ENCODE data around the gene ADD2.
"Not testable (repeated sequence)": the region's sequence is repeated elsewhere in the genome, so short reads cannot be mapped to it uniquely, and the experiment has no call there.

The ADD2 gene

DNA sequence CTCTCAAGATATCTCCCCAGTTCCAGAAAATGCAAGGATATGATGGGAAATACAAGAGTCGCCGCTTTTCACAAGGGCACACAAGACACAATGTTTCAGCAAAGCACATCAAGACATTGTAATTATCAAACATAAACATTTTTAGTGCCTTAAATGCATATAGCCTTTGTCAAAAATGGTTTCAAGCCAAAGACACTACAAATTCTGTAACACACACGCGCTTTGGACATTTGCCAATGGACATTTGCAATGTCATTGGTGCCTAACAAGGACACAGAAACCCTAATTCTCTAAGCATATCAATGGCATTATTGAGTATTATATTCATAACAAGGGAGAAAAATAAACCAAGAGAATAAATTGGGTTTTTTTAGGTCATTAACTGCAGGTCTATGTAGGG, 16.1 kb downstream of the ADD2 start:
- no peak for DNase-seq (ENCODE audit: low read depth in 2 of 2)

DNA sequence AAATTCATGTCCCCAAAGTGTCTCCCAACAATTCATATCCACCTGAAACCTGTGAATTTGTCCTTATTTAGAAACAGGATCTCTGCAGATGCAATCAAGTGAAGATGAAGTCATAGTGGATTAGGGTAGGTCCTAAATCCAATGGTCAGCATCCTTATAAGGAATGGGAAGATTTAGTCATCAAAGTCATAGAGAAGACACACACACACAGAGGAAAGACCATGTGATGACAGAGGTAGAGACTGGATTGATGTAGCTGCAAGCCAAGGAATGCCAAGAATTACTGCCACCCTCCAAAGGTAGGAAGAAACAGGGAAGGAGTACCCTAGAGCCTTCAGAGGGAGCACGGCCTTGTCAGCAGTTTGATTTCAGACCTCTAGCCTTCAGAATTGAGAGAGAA, 17.7 kb downstream of the ADD2 start:
- no peak for DNase-seq (ENCODE audit: low read depth in 2 of 2)

DNA sequence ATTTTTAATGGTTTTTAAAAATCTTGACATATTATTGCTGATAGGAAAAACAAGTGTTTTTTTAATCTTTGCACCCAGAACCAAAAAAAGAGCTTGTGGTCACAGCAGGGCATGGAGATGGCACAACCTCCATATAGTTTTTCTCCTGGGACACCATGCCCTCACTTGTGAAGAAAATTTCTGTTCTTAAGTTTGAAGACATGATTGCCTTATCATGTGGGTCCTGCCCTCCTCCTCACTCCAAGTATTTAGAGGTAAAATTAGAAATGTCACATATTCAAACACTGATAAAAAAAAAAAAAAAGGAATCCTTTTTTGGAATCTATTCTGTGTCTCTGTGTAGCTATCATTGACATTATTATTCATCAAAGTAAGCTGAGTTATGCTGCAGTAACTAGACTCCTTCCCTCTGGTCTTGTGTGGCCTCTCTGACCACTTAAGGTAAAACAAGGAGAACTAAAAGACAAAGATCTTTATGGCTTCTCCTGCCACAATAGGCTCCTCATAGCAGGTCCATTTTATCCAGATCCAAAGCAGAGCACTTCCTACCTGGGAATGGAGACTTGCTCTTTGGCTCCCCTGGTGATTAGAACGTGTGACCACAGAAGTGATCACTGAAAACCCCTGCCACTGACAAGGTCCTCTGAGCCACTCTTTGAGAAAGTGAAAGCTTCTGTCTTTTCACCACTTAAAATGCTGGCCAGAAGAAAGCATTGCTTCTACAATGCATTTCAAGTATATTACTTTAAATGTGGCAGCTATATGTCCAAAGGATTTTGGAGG, 19.8 kb downstream of the ADD2 start:
- no peak for DNase-seq (ENCODE audit: low read depth in 2 of 2)

DNA sequence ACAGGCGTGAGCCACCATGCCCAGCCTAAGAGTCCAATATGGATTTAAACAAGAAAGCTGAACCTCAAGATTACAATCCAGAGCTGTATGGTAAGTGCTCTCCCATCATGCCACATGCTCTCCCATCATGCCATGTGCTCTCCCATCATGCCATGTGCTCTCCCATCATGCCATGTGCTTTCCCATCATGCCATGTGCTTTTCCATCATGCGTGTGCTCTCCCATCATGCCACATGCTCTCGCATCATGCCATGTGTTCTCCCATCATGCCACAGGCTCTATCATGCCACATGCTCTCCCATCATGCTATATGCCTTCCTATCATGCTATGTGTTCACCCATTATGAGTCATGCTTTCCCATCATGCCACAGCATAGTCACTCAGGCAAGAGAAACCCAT, 20.7 kb downstream of the ADD2 start:
- DNase-seq (ENCODE audit: low read depth in 2 of 2), result no peak

DNA sequence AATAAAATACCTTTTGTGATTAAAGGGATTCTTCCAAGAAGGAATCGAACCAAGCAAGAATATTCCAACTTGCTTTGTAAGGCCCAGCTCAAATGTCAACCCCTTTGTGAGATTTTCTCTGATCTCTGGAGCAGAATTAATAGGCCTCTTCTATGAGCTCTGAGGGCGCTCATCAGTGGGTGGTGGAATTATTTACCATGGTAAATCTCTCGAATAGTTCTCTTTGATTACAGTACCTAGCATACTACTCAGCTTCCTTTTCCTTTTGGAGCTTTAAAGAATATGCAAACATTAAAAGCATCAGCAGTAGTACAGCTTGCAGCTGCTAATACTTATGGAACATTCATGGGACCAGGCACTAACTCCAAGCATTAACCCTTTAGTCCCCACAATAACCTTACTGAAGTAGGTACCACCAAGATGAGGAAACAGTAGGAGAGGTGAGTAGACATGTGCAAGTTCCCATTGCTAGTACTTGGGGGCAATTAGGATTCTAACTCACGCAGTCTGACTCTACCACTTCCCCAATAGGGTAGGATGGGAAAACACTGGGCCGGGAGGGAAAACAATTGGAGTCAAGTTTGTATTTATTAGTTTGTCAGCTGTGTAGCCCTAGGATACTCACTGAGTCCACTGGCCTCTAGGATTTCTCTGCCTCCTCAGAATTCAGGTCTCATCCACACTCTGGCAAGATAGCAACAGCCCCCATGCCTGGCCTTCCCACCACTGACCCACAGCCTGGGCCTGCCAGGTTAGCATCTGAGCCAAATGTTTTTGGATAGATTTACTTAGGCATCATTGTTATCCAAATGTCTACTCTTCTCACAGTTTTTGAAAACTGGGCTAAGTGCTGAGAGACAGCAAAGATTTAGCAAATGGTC, 21.7 kb downstream of the ADD2 start:
- no peak for DNase-seq (ENCODE audit: low read depth in 2 of 2)

DNA sequence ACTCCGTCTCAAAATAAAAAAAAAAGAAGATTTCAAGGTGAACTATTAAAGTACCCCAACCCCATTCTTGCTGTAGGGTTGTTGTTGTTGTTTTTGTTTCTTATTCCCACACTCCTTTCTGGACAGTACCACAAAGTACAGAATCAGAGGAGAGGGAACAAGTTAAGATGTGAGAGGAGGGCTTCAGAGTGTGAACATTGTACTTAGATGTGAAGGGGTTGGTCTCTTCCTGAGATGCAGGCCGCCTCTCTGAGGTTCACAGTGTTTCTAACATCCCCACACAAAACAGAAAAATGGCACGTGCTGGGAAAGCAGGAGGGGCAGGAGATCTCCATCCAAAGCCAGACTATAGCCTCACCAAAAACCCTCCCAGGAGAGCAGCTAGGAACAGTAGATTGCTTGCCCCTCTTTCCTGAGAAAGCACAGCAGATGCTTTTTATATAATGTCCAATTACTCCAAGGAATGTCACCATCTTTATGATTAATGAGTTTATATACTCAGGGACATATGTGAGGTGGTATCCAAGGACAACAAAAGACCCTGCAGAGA, 22.6 kb downstream of the ADD2 start:
- no peak for DNase-seq (ENCODE audit: low read depth in 2 of 2)

DNA sequence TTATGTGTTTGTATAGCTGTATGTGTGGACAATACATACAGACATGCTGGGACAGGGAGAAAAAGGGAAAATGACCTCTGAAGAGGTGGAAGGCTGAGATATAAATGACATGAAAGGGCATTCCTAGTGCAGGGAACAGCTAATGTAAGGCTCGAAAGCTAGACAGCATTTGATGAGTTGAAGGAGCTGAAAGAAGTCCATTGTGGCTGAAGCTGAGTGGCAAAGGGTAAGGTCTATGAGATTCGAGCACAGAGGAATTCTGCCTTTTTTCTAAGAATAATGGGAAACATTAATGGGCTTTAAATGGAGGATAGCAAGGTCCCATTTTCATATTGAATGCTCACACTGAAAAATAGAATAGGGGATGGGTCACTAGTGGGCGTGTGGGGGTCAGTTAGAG, 23.6 kb downstream of the ADD2 start:
- DNase-seq (ENCODE audit: low read depth in 2 of 2), result no peak

DNA sequence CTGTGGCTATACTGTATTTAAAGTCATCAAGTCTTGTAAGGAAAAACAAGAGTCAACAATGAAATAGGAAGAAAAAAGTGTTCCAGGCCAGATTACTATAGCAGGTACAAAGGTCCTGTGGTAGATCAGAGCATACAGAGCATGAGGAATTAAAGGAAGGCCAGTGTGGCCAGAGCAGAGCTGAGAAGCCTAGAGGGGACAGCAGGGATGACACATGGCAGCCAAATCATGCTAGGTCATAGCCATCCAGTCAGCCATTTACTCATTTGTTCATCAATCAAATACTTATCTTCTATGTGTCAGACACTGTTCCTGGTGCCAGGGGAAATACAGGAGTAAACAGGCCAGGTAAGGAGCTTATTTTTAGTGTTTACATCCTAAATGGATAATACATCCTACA, 24.3 kb downstream of the ADD2 start:
- DNase-seq (ENCODE audit: low read depth in 2 of 2), result no peak

DNA sequence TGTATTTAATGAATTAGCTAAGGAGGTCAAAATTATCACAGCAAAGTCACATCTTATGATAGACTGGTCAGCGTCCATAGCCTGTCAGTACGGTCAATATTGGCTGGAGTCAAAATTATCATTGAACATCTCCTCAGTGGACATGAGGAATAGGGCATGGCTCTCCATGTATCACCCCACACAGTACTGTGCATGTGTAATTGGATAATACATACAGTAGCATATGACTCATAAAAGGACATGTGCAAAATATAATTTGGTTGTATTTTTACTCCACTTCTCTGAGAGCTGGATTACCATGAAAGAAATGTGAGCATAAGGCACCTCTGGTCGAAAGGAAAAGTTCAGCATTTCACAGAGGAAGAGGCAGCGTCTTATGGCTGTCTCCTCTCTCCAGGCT, 24.9 kb downstream of the ADD2 start:
- no peak for DNase-seq (ENCODE audit: low read depth in 2 of 2)

DNA sequence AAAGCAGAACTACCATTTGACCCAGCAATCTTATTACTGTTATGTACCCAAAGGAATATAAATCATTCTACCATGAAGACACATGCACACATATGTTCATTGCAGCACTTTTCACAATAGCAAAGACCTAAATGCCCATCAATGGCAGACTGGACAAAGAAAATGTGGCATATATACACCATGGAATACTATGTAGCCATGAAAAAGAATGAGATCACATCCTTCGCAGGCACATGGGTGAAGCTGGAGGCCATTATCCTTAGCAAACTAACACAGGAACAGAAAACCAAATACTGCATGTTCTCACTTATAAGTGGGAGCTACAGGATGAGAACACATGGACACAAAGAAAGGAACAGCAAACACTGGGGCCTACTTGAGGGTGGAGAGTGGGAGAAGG, 28.5 kb downstream of the ADD2 start:
- DNase-seq (ENCODE audit: low read depth in 2 of 2), result not testable (repeated sequence)

DNA sequence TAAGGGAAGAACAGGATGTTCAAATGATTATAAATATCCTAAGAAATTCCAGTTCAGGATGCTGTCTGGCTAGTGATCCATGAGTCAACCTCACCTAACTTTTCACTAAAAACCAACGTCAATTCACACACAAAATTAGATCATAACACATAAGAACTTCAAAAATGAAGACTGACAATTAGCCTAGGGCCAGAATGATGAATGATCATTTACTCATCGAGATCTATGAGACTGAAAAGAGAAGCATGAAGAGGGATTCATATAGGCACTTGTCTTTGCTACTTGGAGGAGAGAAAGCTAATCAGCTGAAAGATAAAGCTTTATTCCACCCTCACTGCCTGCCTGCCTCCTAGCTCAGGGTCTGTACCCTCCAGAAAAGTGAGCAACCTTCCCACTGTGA, 29.8 kb downstream of the ADD2 start:
- no peak for DNase-seq (ENCODE audit: low read depth in 2 of 2)

DNA sequence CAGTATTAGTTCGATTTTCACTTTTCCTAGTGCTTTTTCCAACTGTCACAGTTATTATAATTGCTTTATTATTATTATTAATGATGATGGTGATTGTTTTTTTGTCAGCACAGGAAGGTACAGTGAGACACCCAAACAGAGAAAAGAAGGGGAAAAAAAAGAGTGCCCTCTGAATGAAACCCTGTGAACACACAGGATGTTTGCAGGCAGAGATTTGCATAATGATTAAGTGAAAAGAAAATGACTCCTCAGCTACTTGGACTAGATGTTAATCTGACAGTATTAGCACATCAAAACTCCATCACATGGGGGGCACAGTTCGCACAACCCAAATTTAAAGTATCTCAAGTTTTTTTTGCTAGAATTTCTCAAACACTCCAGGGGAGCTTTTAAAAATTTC, 32.9 kb downstream of the ADD2 start:
- no peak for DNase-seq (ENCODE audit: low read depth in 2 of 2)

DNA sequence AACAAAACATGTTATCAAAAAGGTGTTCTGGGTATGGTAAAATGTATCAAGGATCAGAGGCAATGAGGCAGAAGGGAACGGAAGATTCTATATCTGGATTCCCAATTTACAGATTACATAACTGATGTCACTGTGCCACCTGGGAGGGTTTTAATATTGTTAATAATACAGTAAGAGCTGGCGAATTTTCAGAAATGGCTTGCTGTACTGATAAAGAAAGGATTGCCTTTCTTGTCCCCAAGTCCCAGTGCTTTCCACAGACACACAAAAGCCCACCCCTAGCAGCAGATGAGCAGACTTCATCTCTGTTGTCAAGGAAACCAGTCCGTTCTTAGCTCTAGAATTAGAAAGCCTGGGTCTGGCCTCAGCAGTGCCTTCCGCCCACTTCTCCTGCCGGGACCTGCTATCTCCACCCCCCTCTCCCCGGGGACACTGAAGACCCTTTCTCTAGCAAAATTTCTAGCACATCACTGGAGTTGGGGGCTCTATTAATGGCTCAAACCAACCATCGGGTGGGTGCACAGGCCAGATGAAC, 34.3 kb downstream of the ADD2 start:
- no peak for DNase-seq (ENCODE audit: low read depth in 2 of 2)

DNA sequence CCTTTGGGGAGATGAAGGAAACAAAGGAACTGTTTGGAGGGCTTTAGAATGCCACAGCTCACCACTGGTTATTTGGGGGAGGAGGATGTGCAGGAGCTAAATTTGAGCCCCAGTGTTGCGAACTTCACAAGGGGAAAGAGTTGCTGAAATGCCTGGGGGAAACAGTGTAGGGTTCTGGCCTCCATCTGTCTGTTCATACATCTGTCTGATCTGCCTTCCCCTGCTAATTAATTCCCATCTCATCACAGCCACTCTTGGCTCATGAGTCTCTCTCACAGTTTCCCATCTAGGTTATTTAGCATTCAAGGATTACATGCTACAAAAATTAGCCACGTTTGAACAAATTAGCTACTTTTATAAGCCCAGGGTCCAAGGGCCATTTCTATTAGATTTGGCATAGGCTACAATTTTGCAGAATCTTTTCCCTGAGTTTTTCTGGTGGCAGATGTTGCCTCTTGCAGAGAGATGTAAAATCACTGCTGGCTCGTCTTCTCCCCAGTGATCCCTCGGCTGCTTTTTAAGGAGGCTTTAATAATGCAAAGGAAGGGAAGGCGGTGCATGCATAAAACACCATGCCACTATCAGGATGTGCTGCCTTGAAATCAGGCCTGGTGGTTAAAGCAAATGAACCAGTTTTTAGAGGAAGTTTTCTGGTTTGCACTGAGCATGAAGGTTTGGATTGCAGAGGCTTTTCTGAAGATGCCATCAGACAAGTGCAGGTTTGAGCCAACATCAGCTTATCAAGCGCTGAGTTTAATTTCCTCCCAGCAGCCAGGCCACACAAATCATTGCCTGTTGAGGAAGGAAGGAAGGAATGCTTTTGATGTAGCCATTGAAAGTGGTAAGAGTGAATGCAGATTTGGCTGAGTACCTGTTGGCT, 35.0 kb downstream of the ADD2 start:
- no peak for DNase-seq (ENCODE audit: low read depth in 2 of 2)

DNA sequence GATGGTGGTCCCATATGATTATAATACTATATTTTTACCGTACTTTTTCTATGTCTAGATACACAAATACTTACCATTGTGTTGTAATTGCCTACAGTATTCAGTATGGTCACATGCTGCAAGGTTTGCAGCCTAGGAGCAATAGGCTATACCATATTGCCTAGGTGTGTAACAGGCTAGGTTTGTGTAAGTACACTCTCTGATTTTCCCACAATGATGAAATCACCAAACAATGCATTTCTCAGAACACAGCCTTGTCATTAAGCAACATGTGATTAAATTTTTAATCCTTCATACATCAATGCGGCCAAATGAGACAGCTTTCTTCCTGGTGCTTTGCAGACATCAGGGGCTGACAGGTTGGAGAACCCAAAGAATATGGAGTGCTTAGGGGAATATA, 37.3 kb downstream of the ADD2 start:
- no peak for DNase-seq (ENCODE audit: low read depth in 2 of 2)

DNA sequence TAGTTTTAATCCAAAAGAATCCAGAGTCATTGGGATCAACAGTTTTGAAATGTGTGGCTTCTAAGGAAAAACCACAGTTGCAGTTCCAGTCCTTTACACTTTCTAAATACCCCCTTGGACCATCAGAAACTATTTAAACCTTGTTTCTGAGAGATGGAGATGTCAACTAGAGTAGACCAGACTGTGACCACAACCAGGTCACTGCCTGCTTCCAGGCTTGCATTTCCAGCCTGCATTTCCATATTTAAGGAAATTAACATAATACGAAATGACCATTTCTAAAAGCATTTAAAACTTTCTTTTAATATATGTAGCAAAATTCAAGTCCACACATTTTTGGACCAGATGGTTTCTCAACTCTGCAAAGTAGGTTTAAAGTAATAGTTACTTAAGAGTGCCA, 38.4 kb downstream of the ADD2 start:
- no peak for DNase-seq (ENCODE audit: low read depth in 2 of 2)

DNA sequence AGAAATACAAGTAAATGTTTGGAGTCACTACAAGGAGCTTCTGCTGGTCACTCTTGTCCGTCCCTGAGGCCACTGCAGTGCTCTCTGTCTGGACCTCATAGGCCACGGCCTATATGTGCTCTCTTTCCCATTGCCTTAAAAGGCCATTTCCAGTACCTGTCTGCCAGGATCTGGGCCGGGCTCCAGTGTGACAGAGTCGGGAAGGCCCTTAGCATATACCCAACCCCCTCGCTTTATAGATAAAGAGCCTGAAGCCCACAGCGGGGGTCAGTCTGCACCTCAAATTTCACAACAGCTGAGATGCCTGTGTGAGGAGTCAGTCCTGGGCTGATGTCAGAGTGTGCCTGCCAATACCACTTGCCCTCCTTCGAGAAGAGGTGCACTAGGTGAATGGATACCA, 39.9 kb downstream of the ADD2 start:
- no peak for DNase-seq (ENCODE audit: low read depth in 2 of 2)

DNA sequence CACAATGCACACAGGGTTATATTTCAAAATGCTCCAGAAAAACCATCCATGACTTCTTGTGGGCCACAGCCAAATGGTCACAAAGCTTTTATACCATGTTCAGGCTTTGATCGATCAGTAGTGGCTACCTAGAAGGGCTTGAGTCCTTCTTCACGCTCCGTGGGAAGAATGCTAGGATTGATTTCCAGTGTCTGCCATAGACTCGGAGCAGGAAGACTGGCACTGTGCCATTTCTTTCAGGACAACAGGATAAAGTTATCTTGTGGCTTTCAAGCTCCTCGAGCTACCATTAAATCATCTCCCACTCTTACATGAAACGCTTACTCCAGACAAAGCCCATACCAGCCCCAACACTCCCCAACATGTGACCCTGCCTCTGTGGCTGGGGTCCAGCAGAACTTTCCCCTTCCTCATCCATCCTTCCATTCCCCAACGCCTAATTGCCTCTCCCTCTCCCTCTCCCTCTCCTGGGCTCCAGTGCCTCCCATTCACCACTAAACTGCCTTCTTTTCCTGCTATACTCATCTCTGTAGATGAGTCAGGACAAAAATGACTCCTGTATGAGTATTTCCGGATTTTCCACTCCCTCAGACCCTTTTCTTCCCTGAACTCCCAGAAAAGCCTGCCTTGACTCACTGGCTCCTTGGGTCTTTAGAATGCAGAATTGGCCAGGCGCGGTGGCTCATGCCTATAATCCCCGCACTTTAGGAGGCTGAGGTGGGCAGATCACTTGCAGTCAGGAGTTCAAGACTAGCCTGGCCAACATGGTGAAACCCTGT, 40.9 kb downstream of the ADD2 start:
- no peak for DNase-seq (ENCODE audit: low read depth in 2 of 2)

DNA sequence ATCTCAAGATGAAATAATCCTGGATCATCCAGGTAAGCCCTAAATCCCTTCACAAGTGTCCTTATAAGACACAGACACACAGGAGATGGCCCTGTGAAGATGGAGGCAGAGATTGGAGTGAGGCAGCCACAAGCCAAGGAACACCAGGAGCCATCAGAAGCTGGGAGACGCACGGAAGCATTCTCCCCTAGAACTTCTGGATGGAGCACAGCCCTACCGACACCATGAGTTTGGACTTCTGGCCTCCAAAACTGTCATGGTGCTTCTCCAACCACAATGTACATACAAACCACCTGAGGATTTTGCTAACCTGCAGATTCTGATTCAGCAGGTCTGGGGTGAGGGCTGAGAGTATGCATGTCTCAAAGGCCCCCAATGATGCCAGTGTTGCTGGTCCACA, 42.5 kb downstream of the ADD2 start:
- no peak for DNase-seq (ENCODE audit: low read depth in 2 of 2)

DNA sequence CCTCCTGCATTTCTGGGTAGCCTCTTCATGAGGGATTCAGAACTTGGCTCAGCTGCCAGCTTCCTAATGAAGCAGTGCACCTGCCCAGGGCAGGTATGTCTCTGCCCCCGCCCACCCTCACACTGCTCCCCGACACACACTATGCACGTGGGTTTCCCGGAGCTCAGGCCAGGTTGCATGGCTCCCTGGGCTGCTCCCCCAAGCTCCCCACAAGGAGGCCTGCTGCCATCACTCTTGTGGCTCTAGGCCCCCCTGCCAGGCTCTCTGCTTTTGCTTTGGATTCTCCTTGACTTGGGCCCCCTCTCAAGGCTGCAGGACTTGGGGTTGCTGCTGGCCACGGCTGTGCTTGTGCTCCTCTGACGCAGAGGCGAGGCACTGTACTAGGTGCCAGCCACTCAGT, 43.6 kb downstream of the ADD2 start:
- DNase-seq (ENCODE audit: low read depth in 2 of 2), result no peak

Data from stimulated activated CD4-positive, alpha-beta T cell treated with anti-CD3 and anti-CD28 coated beads, Interleukin-12 subunit alpha, Interleukin-12 subunit beta, amount 100 ng/mL, for 24 hours (primary cell).